Activated T-cell treated with anti-CD3 and anti-CD28 coated beads, Interleukin-2, amount 50 U/mL, for 48 hours (primary cell): ENCODE results near the gene PTGER4.
"Not testable (repeated sequence)": the region's sequence is repeated elsewhere in the genome, so short reads cannot be mapped to it uniquely, and the experiment has no call there.

Experiments
- DNase-seq, 2 experiments: peaks; one replicate each; pipeline ENCODE4 v3.0.0-alpha.2; 2020

The PTGER4 gene

GRCh38 chr5:40694433-40694832, 14.7 kb downstream of the PTGER4 start:
- DNase-seq = no peak

DNA sequence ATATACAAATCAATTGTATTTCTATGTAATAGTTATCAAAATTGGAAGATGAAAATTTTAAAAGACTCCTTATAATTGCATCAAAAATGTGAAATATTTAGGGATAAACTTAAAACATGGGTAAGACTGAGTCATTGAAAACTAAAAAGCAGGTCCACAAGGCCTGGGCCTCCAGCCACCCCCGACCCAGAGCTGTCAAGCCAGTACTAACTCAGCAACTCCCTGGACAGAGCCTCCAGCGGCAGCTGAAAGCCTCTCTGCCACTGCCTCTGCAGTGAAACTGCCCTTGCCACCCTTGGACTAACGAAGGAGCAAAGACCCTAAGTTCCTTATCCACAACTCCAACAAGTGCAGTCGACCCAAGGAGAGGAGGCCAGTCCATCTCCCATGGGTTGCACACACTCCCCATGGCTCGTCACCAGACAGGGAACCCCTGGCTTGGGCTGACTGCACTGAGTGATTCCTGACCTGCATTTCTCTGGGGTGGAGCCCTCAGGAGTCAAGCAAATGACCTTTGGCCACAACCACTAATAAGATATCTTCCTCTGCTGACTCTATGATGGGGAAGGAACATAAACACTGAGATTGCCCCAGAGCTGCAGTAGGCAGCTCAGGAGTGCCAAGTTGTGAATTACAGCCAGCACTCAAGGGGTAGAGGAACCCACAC, 20.5 kb downstream of the PTGER4 start:
- no peak for DNase-seq

DNA sequence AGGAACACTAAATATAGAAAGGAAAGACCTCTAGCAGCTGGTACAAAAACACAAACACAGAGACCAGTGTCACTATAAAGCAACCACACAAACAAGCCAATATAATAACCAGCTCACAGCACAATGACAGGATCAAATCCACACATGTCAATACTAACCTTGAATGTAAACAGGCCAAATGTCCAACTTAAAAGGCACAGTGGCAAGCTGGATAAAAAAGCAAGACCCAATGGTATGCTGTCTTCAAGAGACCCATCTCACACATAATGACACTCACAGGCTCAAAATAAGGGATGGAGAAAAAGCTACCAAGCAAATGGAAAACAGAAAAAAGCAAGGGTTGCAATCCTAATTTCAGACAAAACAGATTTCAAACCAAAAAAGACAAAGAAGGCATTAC, 22.3 kb downstream of the PTGER4 start:
- not testable (repeated sequence) for DNase-seq

- not testable (repeated sequence) for DNase-seq
These were observed 25.8 kb downstream of the PTGER4 start for GRCh38 chr5:40705484-40705883.

- not testable (repeated sequence) for DNase-seq
These were observed 30.9 kb downstream of the PTGER4 start for GRCh38 chr5:40710575-40710974.

DNA sequence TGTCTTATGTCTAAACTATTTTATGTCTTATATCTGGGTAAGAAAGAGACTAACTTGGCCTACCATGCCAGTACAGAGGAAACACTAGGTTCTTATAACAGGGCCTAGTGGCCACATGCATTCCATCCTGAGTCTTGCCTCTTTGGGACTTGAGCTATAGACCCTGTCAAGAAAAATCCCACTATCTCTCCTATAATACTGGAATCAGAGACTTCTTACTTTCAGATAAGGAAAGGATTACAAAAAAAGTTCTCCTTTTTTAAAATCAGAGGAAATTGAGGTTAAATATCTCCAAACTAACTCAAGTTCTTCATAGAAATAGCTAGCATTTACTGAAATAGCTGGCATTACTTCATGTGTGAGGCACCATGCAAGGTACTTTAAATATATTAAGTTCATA, 34.3 kb downstream of the PTGER4 start:
- no peak for DNase-seq

DNA sequence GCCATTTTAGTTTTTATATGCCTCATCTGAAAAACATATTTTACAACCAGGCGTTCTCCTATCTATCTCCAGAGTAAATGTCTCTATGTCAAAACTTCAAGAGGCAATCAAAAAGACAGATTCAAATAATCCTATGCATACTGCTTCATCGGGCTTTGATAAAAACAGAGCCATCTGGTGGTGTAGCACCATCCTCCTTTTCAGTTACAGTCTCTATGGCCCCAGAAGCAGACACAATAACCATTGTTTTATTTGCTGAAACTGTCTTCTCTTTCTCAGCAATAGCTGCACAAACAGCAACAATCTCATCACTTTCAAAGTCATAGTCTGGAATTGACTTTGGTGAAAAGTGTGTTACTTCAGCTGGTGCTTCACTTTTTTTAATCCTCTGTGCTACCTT, 36.3 kb downstream of the PTGER4 start:
- no peak for DNase-seq

DNA sequence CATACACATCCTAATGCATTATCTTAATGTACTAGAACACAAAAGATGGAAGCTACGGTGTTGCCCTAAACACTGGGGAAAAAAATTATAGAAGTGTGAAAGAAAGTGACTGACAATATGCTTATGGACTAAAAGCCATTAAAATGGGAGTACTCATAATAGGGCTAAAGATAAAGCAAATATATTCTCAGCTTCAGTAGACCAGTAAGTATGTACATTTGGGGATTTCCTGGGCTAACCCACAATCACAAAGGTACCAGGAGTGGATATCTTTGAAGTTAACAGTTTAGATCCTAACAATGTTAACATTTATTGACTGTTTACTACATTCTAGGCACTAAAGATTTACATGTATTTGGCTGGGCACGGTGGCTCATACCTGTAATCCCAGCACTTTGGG, 36.9 kb downstream of the PTGER4 start:
- DNase-seq = no peak

DNA sequence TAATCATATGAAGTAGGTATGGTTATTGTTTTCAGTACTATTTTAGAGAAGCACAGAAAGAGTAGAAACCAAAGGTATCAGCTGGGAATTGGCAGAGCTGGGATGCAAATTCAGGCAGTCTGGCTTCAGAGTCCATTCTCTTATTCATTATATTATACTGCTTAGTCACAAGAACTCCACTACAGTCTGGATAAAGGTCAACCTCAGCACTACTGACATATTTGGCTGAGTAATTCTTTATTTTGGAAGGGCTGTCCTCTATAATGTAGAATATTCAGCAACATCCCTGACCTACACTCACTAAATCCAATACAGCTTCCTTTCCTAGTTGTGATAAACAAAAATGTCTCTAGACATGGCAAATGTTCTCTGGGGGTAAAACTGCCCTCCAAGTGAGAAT, 37.6 kb downstream of the PTGER4 start:
- no peak for DNase-seq

DNA sequence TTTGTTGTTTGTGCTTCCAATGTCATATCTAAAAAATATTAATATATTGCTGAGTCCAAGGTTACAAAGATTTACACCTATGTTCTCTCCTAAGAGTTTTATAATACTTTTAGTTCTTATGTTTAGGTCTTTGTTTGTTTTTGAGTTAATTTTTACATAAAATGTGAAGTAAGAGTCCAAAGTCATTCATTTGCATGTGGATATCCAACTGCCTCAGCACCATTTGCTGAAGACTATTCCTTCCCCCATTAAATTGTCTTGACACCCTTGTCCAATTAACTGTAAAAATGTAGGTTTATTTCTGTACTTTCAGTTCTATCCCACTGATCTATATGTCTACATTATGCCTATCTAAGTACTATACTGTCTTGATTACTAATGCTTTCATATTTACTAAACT, 40.4 kb downstream of the PTGER4 start:
- no peak for DNase-seq

GRCh38 chr5:40722497-40722911, 42.8 kb downstream of the PTGER4 start:
- DNase-seq = not testable (repeated sequence)

DNA sequence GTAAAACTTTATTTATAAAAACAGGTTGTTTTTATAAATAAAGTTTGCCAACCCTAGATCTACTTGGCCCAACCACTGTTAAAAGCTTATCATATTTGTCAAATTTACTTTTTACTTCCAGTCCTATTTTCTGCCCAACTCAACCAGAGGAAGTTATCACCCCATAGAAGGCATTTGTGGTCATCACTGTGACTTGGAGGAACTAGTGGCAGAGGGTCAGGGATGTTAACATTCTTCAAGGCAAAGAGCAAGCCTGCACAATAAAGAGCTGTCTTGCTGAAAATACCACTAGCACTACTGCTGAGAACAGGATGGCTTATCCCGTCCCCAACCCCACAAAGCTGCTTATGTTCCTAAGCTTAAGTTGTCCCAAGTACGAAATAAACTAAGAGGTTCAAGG, 53.7 kb downstream of the PTGER4 start:
- no peak for DNase-seq

- DNase-seq = no peak
These were observed 54.3 kb downstream of the PTGER4 start for GRCh38 chr5:40733879-40734563.

GRCh38 chr5:40734986-40735385, 55.3 kb downstream of the PTGER4 start:
- DNase-seq = no peak

DNA sequence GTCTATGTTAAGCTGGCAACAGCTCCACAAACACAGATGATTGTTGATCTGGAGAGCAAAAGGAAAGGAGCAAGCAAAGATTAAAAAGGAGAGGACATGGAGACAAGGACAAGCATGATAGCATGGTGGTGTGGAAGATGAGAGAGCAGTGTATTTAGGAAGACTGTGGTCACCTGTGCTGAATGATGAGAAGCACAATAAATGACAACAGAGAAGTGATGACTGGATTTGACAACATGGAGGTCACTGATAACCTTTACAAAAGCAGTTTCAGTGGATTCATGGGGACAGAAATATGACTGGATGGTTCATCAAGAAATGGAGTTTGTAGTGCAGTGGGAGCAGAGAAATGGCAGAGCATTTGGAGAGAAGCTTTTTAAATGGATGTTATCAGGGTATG, 55.9 kb downstream of the PTGER4 start:
- no peak for DNase-seq

GRCh38 chr5:40736103-40736875, 56.6 kb downstream of the PTGER4 start:
- DNase-seq = no peak

GRCh38 chr5:40738502-40738901, 58.8 kb downstream of the PTGER4 start:
- no peak for DNase-seq
